Keratinocyte (primary cell): Measurements from ENCODE around the gene TMEM132C. TPM values are rescaled to one million over a fixed set of nuclear protein-coding genes. Genes with fewer than 3 reads are reported as not detected.

Experiments
- DNase-seq: peaks from one replicate; pipeline ENCODE4 v3.0.0-alpha.2; 2011; ENCODE audit warnings: low read depth, missing footprints, low spot score
- FAIRE-seq: peaks from 2 replicates; lab custom pipeline; 2011; peaks lifted over from hg19 to GRCh38; lab: Jason Lieb, UNC
- H2AFZ ChIP-seq: 2 replicates; pipeline ENCODE4 v1.6.0; 2012; ENCODE audit warnings: low read length, control low read depth, inconsistent platforms; ENCODE audit not compliant: control insufficient read depth
- H3K27ac ChIP-seq: 2 replicates; pipeline ENCODE4 v1.5.1; 2011; ENCODE audit warnings: low read length; ENCODE audit not compliant: control insufficient read depth, insufficient read depth
- H3K27me3 ChIP-seq: 3 replicates; pipeline ENCODE4 v1.6.0; 2011; ENCODE audit warnings: low read length; ENCODE audit not compliant: control insufficient read depth, insufficient read depth; ENCODE audit errors: extremely low read depth
- H3K36me3 ChIP-seq, 2 experiments: 2 replicates in 1 of 2; 3 replicates in 1 of 2; pipeline ENCODE4 v1.5.1; 2011; ENCODE audit warnings: low read length in 2 of 2, mild to moderate bottlenecking in 1 of 2; ENCODE audit not compliant: control insufficient read depth in 2 of 2, insufficient read depth in 2 of 2; ENCODE audit errors: extremely low read depth in 1 of 2
- H3K4me1 ChIP-seq: 3 replicates; pipeline ENCODE4 v1.5.1; 2011; ENCODE audit warnings: low read length; ENCODE audit not compliant: control insufficient read depth, insufficient read depth; ENCODE audit errors: extremely low read depth
- H3K4me2 ChIP-seq: 3 replicates; pipeline ENCODE4 v1.6.0; 2011; ENCODE audit warnings: low read depth, low read length; ENCODE audit not compliant: control insufficient read depth, insufficient read depth; ENCODE audit errors: extremely low read depth
- H3K4me3 ChIP-seq, 3 experiments: fragments of 200-600 bp in 1 of 3; sonication (generic) in 1 of 3; 2 replicates in 2 of 3; 3 replicates in 1 of 3; pipeline ENCODE4 v1.5.1; 2011 to 2016; ENCODE audit warnings: low read length in 3 of 3, mild to moderate bottlenecking in 3 of 3, control low read depth in 2 of 3, inconsistent platforms in 1 of 3, low read depth in 1 of 3, mixed read lengths in 1 of 3, mixed run types in 1 of 3, moderate library complexity in 1 of 3; ENCODE audit not compliant: control insufficient read depth in 2 of 3, insufficient read depth in 2 of 3; ENCODE audit errors: extremely low read depth in 1 of 3
- H3K79me2 ChIP-seq: 2 replicates; pipeline ENCODE4 v1.6.0; 2012; ENCODE audit warnings: low read length; ENCODE audit not compliant: control insufficient read depth, insufficient read depth
- H3K9ac ChIP-seq: 3 replicates; pipeline ENCODE4 v1.6.0; 2011; ENCODE audit warnings: low read length; ENCODE audit not compliant: control insufficient read depth, insufficient read depth; ENCODE audit errors: extremely low read depth
- H3K9me1 ChIP-seq: 3 replicates; pipeline ENCODE4 v1.6.0; 2011; ENCODE audit warnings: low read length; ENCODE audit not compliant: control insufficient read depth, insufficient read depth; ENCODE audit errors: extremely low read depth
- H3K9me3 ChIP-seq: 2 replicates; pipeline ENCODE4 v1.5.1; 2012; ENCODE audit warnings: low read depth, low read length; ENCODE audit not compliant: control insufficient read depth
- H4K20me1 ChIP-seq: 3 replicates; pipeline ENCODE4 v1.6.0; 2011; ENCODE audit warnings: low read length; ENCODE audit not compliant: control insufficient read depth, insufficient read depth; ENCODE audit errors: extremely low read depth
- CTCF ChIP-seq, 3 experiments: IDR thresholded peaks in 1 of 3; conservative IDR thresholded peaks in 1 of 3; optimal IDR thresholded peaks in 1 of 3; 2 replicates in 2 of 3; 3 replicates in 1 of 3; pipeline versions ENCODE3 to v1.5.1; 2011; ENCODE audit warnings: low read length in 3 of 3, mild to moderate bottlenecking in 3 of 3, moderate library complexity in 2 of 3, control low read depth in 1 of 3, inconsistent platforms in 1 of 3; ENCODE audit not compliant: insufficient read depth in 2 of 3; ENCODE audit errors: extremely low read depth in 1 of 3
- EZH2 ChIP-seq: IDR thresholded peaks from one replicate; pipeline ENCODE4 v1.6.1; 2012; ENCODE audit warnings: inconsistent platforms, mild to moderate bottlenecking, low read length, moderate library complexity
- dilution Hi-C: fragments of 300-500 bp; cut with MboI; formaldehyde crosslinking; loops from one replicate; pipeline ENCODE4 v1.7.0; 2020; ENCODE audit warnings: low sequenced_read_pairs; ENCODE audit not compliant: extremely low pct_ligation_motif_present
- polyA plus RNA-seq, 5 experiments: library from polyadenylated mRNA; depleted of rRNA in 3 of 5; stranded (reverse) in 3 of 5; stranded (forward) in 1 of 5; unstranded in 1 of 5; fragments of >200 nt; gene quantifications; 1 replicate in 1 of 5; 2 replicates in 3 of 5; 3 replicates in 1 of 5; pipeline versions ENCODE4 v1.2.1 to v1.2.3, GENCODE V29; 2011 to 2012; ENCODE audit warnings: missing spikeins in 2 of 5, low read depth in 1 of 5, low replicate concordance in 1 of 5

The TMEM132C gene
- polyA plus RNA-seq, 1 donor (not counting 4 experiments of a cell fraction or from before 2014, with no cell fraction given) = not detected

DNA sequence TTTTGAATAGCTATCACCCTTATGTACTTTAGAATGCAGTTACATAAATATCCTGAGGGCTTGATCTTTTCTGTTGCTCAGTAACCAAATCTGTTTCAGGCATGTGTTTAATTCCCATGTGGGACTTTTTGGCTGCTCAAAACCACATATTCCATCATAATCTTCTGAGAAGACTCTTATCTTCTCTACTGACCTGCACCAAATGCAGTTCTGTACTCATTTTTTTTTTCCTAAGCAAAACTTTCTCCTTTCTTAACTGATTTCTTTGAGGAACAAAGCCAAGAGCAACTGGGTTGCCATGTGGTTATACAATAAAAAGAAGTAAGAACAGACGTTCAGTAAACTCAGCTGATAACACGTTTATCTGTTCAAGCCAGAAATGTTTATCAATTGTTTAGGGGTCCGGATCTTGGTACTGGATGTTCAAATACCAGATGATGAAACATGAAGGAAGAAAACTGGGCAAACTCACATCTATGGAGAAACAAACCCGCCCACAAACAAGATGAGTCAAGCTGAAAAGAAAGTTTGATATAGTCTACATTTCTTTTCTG, 50.1 kb downstream of the TMEM132C start:
- no peaks in the 10 kb centered on the region for H3K27me3 ChIP-seq
- no peak overlapping the region for H3K4me3 ChIP-seq
- no peaks in the 10 kb centered on the region for H3K4me1 ChIP-seq
- H2AFZ ChIP-seq = no peak overlapping the region
- no peak overlapping the region for H3K4me2 ChIP-seq
- TF ChIP-seq EZH2 (no peak), CTCF (optimal IDR thresholded peaks at IDR 0.05 in 1 of 3, IDR thresholded peaks at IDR 0.05 in 1 of 3, conservative IDR thresholded peaks at IDR 0.05 in 1 of 3; ENCODE audit: extremely low read depth in 1 of 3, insufficient read depth in 2 of 3, low read length in 3 of 3) (no peak)
- no peak for FAIRE-seq
- H3K36me3 ChIP-seq = no peaks in the 10 kb centered on the region
- dilution Hi-C loops = no loop called here
- H3K9me3 ChIP-seq = peaks cover 6% of the 10 kb centered on the region
- H3K79me2 ChIP-seq = no peaks in the 10 kb centered on the region
- no peaks in the 10 kb centered on the region for H4K20me1 ChIP-seq
- no peak overlapping the region for H3K9ac ChIP-seq
- no peak for DNase-seq
- H3K27ac ChIP-seq = no peak overlapping the region
- H3K9me1 ChIP-seq = no peaks in the 10 kb centered on the region

GRCh38 chr12:128318341-128318740, 51.4 kb downstream of the TMEM132C start:
- DNase-seq (no peak), FAIRE-seq (no peak)
- no peak overlapping the region for H3K4me3 ChIP-seq
- no peaks in the 10 kb centered on the region for H3K27me3 ChIP-seq
- peaks cover 4% of the 10 kb centered on the region for H3K9me3 ChIP-seq
- no peaks in the 10 kb centered on the region for H3K36me3 ChIP-seq
- dilution Hi-C loops = no loop called here
- no peaks in the 10 kb centered on the region for H3K79me2 ChIP-seq
- no peaks in the 10 kb centered on the region for H3K9me1 ChIP-seq
- H2AFZ ChIP-seq = no peak overlapping the region
- H3K4me2 ChIP-seq = no peak overlapping the region
- H3K27ac ChIP-seq = no peak overlapping the region
- no peaks in the 10 kb centered on the region for H4K20me1 ChIP-seq
- TF ChIP-seq EZH2 = no peak
- TF ChIP-seq CTCF (optimal IDR thresholded peaks at IDR 0.05 in 1 of 3, IDR thresholded peaks at IDR 0.05 in 1 of 3, conservative IDR thresholded peaks at IDR 0.05 in 1 of 3; ENCODE audit: extremely low read depth in 1 of 3, insufficient read depth in 2 of 3, low read length in 3 of 3) = no peak
- H3K4me1 ChIP-seq = no peaks in the 10 kb centered on the region
- no peak overlapping the region for H3K9ac ChIP-seq
